ENCODE data around the gene ZFYVE26.
A peak's percentile ranks its signal among the peaks of the same experiment; 100 is the strongest.
"Not testable (repeated sequence)": the region's sequence is repeated elsewhere in the genome, so short reads cannot be mapped to it uniquely, and the experiment has no call there.

ZFYVE26 gene

GRCh38 chr14:67705211-67705610 lies 111.2 kb downstream of the ZFYVE26 start:
- Histone ChIP-seq H3K27ac (ENCODE audit: low read length) (no peak overlapping the region), H3K9ac (ENCODE audit: low read length) (no peak overlapping the region), H3K36me3 (replicated peaks; ENCODE audit: low read depth, low read length) (no peaks in the 10 kb centered on the region), H3K4me1 (ENCODE audit: low read length) (peaks cover 9% of the 10 kb centered on the region), H3K4me3 (ENCODE audit: low read length) (no peak overlapping the region), H3K79me2 (ENCODE audit: low read length) (no peaks in the 10 kb centered on the region), H3K27me3 (ENCODE audit: low read depth, low read length) (no peaks in the 10 kb centered on the region), H4K20me1 (ENCODE audit: insufficient read depth, low read length) (no peaks in the 10 kb centered on the region), H3K9me3 (ENCODE audit: insufficient read depth, low read length) (peaks cover 15% of the 10 kb centered on the region; the same call in 1 of the 2 replicates), H3K4me2 (ENCODE audit: low read length) (no peak overlapping the region), H2AFZ (ENCODE audit: low read depth, low read length) (no peak overlapping the region)
- TF ChIP-seq, protein P1, sequence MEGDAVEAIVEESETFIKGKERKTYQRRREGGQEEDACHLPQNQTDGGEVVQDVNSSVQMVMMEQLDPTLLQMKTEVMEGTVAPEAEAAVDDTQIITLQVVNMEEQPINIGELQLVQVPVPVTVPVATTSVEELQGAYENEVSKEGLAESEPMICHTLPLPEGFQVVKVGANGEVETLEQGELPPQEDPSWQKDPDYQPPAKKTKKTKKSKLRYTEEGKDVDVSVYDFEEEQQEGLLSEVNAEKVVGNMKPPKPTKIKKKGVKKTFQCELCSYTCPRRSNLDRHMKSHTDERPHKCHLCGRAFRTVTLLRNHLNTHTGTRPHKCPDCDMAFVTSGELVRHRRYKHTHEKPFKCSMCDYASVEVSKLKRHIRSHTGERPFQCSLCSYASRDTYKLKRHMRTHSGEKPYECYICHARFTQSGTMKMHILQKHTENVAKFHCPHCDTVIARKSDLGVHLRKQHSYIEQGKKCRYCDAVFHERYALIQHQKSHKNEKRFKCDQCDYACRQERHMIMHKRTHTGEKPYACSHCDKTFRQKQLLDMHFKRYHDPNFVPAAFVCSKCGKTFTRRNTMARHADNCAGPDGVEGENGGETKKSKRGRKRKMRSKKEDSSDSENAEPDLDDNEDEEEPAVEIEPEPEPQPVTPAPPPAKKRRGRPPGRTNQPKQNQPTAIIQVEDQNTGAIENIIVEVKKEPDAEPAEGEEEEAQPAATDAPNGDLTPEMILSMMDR (IDR thresholded peaks at IDR 0.05; ENCODE audit: low read depth, low read length): no peak
- no peak for TF ChIP-seq EZH2phosphoT487 (IDR thresholded peaks at IDR 0.05; ENCODE audit: low read depth)

DNA sequence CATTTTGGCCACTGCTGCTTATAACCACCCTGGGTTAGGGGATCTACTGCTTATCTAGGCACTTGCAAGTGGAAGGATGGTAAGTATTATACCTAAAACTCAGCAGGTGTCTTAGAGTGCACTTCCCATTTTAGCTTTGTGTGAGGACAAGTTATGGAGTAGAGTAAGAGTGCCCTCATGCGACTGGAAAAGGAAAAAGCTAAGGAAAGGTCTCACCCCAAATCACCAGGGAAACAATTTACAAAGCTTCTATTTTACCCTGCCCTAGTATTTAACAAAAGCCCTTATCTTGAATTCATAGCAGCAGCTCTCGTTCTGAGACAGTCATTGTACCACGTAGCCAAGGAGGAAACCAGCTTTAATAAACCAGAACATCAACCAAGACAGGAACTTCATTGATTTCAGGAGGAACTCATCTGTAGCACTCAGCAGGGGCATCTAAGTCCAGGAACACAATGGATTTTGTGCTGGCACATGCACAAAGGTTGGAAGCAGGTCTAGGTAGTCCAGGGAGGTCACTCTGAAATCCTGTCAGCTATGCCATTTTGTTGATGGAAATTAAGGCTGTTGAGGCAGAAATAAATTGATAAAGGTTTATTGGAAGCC lies 111.8 kb downstream of the ZFYVE26 start:
- Histone ChIP-seq H3K27me3 (ENCODE audit: low read depth, low read length) (no peaks in the 10 kb centered on the region), H3K27ac (ENCODE audit: low read length) (no peak overlapping the region), H3K9me3 (ENCODE audit: insufficient read depth, low read length) (peaks cover 12% of the 10 kb centered on the region; the same call in 1 of the 2 replicates), H3K4me1 (ENCODE audit: low read length) (peaks cover 9% of the 10 kb centered on the region), H3K36me3 (replicated peaks; ENCODE audit: low read depth, low read length) (no peaks in the 10 kb centered on the region), H4K20me1 (ENCODE audit: insufficient read depth, low read length) (no peaks in the 10 kb centered on the region), H3K4me2 (ENCODE audit: low read length) (peak overlapping the region; percentile 63), H2AFZ (ENCODE audit: low read depth, low read length) (peak overlapping the region; percentile 99; the same call in 1 of the 2 replicates), H3K9ac (ENCODE audit: low read length) (peak overlapping the region; percentile 12; the same call in 1 of the 2 replicates), H3K79me2 (ENCODE audit: low read length) (no peaks in the 10 kb centered on the region), H3K4me3 (ENCODE audit: low read length) (peak overlapping the region; percentile 47)
- TF ChIP-seq EZH2phosphoT487 (IDR thresholded peaks at IDR 0.05; ENCODE audit: low read depth): no peak
- TF ChIP-seq, protein P1 (IDR thresholded peaks at IDR 0.05; ENCODE audit: low read depth, low read length): peak; percentile 81

- Histone ChIP-seq H2AFZ (ENCODE audit: low read depth, low read length) (peak overlapping the region; percentile 99), H3K9ac (ENCODE audit: low read length) (peak overlapping the region; percentile 12; the same call in 1 of the 2 replicates)
Measured at GRCh38 chr14:67703997-67704396, 112.4 kb downstream of the ZFYVE26 start.

DNA sequence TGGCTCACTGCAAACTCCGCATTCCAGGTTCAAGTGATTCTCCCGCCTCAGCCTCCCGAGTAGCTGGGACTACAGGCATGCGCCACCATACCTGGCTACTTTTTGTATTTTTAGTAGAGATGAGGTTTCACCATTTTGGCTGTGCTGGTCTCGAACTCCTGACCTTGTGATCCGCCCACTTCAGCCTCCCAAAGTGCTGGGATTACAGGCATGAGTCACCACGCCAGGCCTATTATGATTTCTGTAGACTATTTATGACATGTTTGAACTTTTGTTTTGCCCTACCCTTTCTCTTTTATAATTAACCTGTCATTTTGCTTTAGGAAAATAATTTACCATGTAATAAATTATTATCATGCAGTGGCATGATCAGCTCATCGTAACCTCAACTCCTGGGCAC lies 114.9 kb downstream of the ZFYVE26 start, which contains the start of gene RDH12:
Gene RDH12, plus strand, starts transcription at position 395 of the 400 bp plus-strand sequence. CDS start 20,757 bp downstream, outside the sequence.
- not testable (repeated sequence) for H3K79me2 ChIP-seq (ENCODE audit: low read length); H3K27me3 ChIP-seq (ENCODE audit: low read depth, low read length); H3K27ac ChIP-seq (ENCODE audit: low read length); H2AFZ ChIP-seq (ENCODE audit: low read depth, low read length); H3K9me3 ChIP-seq (ENCODE audit: insufficient read depth, low read length); H3K4me1 ChIP-seq (ENCODE audit: low read length); H4K20me1 ChIP-seq (ENCODE audit: insufficient read depth, low read length); H3K4me3 ChIP-seq (ENCODE audit: low read length); H3K9ac ChIP-seq (ENCODE audit: low read length); H3K4me2 ChIP-seq (ENCODE audit: low read length); H3K36me3 ChIP-seq (replicated peaks; ENCODE audit: low read depth, low read length)

More at GRCh38 chr14:67703997-67704396, 112.4 kb downstream of the ZFYVE26 start:
- Histone ChIP-seq H3K36me3 (replicated peaks; ENCODE audit: low read depth, low read length) (no peaks in the 10 kb centered on the region), H3K79me2 (ENCODE audit: low read length) (no peaks in the 10 kb centered on the region), H3K4me1 (ENCODE audit: low read length) (peaks cover 9% of the 10 kb centered on the region), H3K4me2 (ENCODE audit: low read length) (peak overlapping the region; percentile 63), H3K27me3 (ENCODE audit: low read depth, low read length) (no peaks in the 10 kb centered on the region), H3K27ac (ENCODE audit: low read length) (no peak overlapping the region), H4K20me1 (ENCODE audit: insufficient read depth, low read length) (no peaks in the 10 kb centered on the region), H3K4me3 (ENCODE audit: low read length) (peak overlapping the region; percentile 47), H3K9me3 (ENCODE audit: insufficient read depth, low read length) (peaks cover 8% of the 10 kb centered on the region; the same call in 1 of the 2 replicates)
- TF ChIP-seq, protein P1 (IDR thresholded peaks at IDR 0.05; ENCODE audit: low read depth, low read length): no peak
- TF ChIP-seq EZH2phosphoT487 (IDR thresholded peaks at IDR 0.05; ENCODE audit: low read depth): no peak
